HG02970 (cell line): ENCODE results near the gene CDK6.

Source experiments
- ATAC-seq: cut with Tn5 transposase; IDR thresholded peaks from one replicate; pipeline ENCODE4 v1.9.1; 2021; ENCODE audit warnings: mild to moderate bottlenecking, moderate library complexity, moderate number of reproducible peaks; ENCODE audit not compliant: unreplicated experiment, low FRiP score

The CDK6 gene

DNA sequence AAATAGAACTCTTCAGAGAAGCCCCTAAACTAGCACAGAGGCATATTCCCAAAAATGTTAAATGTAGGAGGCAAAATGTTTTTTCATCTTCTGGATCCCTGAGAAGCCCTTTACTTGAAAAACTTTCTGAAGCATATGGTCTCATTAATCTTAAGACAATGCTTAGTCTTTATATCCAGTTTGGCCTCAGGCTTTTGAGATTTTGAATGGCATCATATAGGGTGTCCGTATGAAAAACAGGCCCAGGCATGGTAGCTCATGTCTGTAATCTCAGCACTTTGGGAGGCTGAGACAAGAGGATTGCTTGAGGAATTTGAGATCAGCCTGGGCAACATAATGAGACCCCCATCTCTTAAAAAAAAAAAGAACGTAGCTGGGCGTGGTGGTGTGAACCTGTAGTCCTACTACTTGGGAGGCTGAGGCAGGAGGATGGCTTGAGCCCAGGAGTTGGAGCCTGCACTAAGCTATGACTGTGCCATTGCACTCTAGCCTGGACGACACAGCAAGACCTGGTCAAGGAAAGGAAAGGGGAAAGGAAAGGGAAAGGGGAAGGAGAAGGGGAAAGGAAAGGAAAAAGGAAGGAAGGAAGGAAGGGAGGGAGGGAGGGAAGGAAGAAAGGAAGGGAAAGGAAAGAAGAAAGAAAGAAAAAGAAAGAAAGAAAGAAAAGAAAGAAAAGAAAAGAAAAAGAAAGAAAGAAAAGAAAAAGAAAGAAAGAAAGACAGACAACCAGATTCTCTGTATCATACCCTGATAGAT is 119.4 kb downstream of the CDK6 start:
- no peak for ATAC-seq

DNA sequence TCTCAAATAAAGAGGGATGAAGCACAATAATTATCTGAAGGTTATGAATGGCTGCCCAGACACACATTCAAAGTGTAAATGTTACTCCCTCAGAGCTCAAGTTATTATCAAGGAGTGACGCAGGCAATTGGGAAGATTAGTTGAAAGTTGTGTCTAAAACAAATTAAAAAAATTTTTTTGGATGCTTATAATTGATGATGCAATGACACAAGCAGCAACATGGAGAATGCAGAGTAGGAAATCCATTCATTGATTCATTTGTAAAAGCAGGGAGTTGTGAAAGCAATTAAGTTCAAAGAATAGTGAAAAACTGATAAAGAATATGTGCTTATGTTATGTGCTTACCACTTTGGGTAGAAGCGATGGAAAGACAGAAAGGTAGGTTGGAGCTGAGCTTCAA is 120.4 kb downstream of the CDK6 start:
- no peak for ATAC-seq

DNA sequence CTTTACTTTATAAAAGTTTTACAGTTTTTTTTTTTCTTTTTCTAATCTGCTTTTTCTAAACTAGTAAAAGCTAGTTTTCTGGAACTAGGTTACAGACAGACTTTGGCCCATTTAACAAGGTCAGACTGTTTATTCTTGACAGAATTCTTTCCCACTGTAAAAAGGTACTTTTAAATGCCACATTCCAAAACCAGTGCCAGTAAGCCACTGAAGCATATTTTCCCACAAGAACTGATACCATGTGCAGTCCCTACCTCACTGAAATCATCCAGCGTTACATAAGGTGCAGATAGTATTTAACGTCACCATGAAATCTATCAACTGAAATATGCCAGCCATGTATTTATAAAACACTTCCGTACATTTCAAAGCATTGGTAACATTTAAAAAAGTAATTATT is 121.6 kb downstream of the CDK6 start:
- no peak for ATAC-seq

DNA sequence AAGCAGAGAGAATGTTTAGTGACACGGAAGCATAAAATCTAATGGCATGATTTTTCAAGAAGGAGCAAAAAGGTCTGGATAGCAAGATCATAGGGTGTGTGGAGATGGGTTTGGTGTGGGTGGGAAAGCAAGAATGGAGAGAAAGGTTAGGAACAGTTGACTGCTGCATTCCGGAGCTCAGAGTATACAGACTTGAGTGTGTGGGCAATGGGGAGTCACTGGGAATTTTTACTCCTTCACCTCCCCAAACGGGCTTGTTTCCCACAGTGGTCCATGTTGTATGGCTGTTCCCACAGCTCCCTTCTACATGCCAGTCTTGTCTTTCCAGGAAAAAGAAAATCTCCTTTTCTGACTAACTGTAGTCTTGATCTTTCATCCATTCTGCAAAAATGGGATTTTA is 122.1 kb downstream of the CDK6 start:
- ATAC-seq: no peak

DNA sequence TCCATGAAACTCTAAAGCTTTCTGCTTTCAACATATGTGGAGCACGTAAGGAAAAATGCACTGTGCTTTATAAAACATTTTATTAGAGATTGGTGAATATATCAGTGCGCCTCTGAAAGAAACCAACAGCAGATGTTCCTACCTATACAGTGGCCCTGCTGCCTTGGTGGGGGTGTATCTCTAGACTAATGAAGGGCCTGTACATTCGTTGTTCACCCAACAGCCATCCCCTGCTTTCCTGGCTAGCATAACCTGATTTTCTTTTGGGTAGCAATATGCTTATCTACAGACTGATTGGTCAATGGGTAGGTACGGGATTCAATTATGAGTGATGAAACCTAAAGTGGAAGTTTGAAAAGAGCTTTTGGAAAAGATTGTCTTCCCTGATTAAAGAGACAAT is 126.5 kb downstream of the CDK6 start:
- no peak for ATAC-seq

DNA sequence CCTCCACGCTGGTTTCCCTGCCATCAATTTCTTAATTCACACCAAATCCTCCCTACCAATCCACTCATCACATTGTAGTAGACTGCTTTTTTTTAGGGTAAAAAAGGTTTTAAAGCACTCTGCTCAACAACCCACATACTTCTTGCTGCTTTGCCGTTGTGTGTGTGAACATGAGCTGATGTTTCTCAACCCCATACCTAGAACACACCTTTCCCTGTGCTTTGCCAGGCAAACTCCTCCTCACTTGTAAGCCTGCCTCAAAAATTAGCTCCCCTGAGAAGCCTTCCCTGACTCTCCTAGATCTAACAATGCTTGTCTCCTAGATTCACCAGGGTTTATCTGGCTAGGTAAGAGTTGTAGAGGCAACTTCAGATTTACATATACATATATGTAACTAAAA is 127.2 kb downstream of the CDK6 start:
- no peak for ATAC-seq

DNA sequence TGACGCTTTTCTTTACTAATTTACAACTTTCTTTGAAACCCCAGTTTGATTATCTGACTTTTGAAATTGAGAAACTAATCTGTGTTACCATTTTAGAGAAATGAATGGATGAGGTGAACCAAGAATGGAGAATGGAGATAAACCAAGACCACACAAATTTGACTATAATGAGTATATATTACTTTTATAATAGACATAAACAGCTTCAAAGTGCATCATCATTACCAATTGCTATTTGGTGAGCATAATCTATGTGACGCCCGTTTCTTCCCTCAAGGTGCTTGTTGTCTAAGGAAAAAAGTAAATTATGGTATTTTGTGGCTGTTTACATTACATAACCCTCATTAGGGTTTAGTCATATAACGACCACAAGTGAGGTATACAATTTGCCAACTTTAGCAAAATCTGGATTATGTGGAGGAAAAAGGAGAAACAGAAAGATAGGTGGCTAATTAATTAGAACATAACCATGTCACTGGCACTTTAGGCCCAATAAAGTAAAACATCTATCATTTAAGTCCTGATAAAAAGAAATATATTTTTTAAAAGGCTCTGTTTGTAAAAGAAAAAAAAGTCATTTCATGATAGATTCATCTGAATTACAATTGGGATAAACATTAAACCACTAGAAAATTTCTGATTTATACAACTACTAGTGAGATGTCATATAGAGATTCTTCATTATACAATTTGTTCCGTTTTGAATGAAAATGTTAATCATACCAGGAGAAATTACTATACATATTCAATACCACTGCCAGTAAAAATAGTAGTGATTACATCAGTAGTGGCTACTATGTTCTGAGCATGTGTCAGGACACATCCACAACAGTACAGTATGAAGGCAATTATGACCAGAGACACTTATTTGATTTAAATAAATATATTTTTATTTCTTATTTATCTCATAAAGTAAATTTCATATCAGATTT is 128.0 kb downstream of the CDK6 start:
- ATAC-seq: no peak

DNA sequence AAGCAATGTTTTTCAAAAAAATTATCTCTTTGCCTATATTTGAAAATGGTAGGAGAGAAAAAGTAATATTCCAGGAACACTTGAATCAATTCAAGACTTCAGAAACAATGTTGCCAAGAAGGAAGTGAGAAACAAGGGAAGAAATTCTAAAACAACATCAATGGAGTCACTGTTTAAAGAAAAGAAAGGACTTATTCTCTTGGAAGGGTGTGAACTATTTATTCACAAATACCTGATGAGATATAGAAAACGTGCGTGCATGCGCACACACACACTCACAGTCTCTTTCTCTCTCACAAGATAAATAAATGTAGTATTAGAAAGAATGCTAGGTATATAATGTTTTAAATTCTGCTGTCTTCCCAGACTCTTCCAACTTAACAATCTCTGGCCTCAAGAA is 128.9 kb downstream of the CDK6 start:
- no peak for ATAC-seq

DNA sequence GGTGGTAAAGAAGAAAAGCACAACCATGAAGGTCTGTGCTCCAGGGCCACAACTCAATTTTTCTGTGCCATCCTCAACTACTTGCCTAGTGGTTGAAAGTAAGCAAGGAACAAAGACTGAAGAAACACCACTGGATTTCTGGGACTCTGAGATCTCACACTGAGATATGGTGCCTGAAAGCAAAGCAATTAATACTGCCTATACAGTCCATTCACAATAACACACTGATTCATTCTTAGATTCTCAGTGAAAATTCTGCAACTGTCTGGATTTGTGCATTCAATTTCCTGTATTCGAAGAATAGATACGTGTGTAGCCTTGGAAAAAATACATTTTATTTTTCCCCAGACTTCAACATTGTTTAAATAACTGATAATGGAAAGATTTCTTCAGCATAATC is 129.8 kb downstream of the CDK6 start:
- ATAC-seq: no peak

DNA sequence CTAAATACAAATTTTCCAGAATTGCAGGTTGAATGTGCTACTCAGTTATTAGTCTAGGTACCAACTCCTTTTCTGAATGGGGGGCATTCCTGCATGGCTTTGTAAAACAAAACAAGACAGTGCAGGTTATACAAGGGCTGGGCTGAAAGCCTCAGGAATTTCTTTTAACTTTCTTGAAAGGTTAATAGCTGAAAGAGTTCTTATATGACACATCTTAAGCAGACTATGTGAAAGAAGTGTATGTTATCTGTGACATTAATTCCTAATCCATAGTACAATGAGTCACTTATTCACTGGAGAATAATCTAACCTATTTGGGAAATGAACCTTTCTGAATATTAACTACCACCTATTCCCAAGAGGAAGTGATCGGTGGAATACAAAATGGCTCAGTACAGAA is 130.5 kb downstream of the CDK6 start:
- no peak for ATAC-seq

DNA sequence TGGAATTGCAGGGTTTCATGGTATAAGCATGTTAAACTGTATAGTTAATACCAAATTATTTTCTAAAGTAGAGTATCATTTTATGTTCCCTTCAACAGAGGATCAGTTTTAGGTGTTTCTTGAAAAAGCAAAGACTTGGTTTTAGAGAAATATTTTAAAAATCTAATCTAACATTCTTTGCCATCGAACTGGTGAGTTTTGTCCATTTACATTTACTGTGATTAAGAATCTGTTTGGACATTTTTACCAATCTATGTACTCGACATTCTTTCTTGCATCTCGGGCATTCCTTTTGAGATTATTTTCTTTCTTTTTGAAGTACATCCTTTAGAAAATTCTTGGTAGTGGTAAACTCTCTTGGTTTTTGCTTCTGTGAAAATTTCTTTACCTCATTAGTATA is 131.5 kb downstream of the CDK6 start:
- ATAC-seq: no peak

DNA sequence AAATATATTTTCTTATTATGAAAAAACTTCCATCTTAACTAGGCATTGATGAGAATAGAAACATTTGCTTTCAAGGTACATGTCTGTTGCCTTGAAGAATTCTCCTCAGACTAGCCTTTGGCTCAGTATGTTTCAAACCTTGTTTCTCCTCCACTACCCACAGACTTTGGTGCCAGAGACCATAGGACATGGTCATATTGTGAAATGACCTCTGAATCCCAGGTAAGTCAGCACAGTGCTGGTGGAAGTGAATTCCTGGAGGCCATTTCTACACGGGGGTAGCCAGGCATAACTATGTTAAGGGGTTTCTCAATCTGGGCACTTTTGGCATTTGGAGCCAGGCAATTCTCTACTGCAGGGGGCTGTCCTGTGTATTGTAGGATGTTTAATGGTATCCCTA is 133.8 kb downstream of the CDK6 start:
- no peak for ATAC-seq

DNA sequence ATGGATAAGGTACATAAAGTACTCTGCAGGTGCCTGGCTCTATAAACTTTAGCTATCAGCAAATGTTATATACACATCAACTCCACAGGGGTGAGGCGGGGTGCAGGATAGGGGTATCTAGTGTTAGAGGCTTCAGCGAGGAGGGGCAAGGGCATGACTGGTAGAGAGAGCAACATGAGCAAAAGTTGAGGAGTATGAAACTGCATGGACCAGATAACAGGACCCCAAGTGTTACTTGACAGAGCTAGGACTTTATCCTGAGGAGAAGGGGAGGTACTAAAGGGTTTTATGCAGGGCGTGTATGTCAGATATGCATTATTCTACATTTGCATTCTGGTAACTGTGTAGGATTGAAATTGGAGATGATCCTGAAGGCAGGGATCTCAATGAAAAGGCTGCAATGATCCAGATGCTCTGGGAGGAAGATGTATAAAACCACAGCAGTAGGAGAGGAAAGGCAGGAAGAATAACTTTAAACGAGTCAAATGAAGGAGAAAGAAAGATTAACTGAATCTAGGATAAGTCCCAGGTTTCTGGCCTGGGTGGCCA is 136.3 kb downstream of the CDK6 start:
- ATAC-seq: no peak

DNA sequence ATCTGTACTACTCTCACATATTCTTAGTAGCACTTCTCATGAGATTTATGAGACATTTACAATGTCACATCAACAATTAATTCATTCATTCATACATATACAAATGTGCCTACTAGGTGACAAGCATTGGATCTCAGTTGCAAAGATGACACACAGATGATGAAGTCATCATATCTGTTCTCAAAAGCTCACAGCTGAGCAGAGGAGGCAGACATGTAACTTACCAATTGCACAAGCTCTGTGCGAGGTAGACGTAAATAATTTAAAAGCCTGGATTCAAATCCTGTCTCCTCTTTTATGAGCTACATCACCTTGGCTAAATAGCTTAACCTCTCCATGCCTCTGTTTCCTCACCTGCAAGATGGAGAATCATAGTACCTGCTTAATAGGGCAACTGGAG is 136.8 kb downstream of the CDK6 start:
- no peak for ATAC-seq

DNA sequence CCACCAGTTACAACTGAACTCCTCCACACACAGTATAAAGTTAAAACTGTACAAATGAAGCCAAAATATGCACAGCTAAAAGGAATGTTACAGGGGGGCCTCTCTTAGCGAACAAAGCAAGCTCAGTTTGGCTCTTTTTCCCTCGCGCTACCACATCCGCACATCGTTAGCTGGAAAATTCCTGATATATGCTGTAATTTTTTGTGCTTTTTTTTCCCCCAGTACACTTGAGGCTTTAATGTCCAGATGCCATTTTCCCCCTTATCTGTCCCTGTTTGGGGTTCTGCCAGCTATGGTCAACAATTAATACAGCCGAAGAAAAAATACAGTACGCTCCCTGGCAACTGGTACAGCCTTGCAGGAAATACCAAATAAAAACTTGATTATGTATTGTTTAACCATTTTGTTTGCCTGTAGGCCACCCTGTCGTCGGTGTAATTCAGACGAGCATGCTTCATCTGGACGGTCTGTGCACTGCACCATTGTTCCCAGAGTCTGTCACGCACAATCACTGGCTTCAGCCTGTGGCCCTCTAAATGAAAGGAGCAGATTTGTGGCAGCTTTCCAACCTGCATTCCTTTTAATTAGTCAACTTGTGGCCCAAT is 138.0 kb downstream of the CDK6 start:
- no peak for ATAC-seq

DNA sequence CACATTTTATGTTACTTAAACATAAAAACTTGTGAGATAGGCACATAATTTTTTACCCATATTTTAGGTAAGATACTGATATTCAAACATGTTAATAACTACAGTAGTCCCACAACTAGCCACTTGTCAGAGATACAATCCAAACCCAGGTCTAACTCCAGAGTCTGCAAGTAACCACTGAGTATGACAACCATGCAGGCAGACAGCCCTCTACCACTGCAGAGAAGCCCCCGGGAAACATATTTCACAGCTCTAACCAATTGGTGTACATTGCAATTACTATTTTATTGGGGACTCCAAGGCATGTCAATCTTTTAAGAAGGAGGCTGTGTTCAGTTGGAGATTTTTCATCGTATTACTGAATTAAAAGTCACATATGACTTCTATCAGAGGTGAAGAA is 139.0 kb downstream of the CDK6 start:
- no peak for ATAC-seq

DNA sequence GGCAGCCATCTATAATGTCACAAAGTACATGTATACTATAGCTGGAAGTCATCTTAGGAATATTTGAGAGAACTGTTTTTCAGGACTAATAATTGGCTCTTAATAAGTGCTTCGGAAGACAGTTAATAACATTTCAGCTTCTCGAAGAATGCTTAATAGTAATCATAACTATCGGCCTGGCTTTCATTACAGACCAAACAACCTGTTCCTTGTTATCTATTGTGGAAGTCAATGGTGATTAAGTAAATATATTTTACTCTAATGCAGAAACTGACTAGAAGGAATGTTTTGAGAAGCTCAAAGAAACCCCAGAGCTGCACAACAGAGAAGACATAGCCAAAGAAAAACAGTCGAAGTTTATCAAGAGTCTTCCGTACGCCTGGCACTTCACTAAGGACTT is 139.4 kb downstream of the CDK6 start:
- ATAC-seq: no peak

DNA sequence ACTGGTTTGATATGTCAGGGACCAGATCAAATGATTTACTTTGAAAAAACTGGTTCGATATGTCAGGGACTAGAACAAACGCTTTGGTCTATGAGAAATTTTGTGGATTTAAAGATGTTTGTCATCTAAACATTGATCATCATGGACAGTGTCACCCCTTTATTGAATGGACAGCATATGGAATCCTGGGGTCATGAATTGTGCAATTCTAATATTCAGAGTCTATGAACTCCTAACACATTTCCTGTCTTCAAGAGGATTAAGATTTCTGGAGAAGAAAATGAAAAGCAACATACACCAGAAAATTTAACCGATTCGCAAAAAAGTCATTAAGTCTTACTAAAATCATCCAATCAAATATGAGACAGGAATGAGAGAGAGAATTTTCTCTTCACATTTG is 139.8 kb downstream of the CDK6 start:
- no peak for ATAC-seq

DNA sequence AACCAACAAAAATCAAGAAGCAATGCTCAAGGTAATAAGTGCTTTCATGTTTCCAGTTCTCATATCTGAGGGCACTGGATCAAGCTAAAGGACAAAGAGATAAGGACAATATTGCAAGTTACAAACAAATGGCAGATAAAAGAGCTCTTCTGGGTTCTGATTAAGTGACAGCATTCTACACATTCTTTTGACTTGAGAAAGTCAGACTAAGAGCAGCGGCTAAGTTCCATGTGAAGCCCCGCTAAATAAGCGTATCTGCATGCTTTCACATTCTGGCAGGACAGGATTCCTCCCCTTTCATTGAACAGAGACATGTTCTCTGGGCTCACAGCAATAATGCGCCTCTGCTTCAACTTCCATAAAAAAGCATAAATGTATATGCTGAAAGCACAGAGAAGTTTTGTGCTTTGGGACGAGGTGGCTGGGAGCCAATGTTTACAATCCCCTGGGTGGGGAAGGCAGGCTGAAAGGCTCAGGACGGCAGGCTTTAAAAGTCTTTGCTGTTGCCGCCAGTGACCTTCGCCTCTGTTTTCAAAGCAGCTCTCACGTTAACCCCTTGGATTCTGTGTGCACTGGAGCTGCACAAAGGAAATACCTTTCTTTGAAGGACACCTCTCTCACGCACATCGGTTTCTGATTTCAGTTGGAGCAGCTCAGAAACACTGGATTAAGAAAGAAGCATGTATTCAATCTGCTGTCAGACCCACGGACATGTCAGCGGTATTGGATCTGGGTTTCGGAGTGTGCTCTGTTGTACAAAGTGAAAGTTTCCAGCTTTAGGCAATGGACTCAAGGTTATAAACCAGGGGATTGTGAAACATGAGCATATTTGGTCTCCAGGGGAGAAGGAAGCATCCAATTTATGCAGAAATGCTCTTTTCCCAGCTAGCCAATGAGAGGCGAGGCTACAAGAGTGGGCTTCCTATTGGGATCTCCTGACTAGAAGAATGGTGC is 140.8 kb downstream of the CDK6 start:
- ATAC-seq: no peak

DNA sequence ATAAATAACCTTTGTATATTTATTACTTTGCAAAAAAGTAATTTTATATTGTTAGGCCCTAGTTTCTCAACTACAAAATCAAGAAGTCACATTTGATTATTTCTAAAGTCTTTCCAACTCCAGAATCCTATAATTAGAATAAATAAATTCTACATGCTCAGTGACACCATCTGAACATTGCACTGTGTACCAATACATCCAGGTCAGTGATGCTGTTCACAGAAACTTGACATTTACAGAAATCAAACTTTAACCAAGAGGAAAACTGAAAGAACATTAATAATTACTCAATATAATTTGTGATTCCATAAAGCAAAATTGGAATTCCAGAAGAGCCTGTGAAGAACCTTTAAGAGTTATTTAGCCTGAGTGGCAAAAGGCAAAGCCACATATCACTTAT is 142.2 kb downstream of the CDK6 start:
- ATAC-seq: no peak
